Limb (tissue), 2 donors: Measurements from ENCODE around the gene SYNC.

ENCODE experiments used
- DNase-seq, 2 donors: peaks; one replicate each; pipeline ENCODE4 v3.0.0-alpha.2; 2016; ENCODE audit errors: extremely low spot score in 2 of 2

The SYNC gene

GRCh38 chr1:32702599-32703478 is at the start of gene SYNC:
Gene SYNC, minus strand, starts transcription at chr1:32702770. Its CDS starts 110 bp downstream, at chr1:32702660.
- DNase-seq, result peak in 1 of 2 donors; percentile 81

GRCh38 chr1:32749771-32750170 is 47.2 kb upstream of the SYNC start:
- no peak for DNase-seq

GRCh38 chr1:32749332-32749731 is 46.8 kb upstream of the SYNC start:
- no peak for DNase-seq

- DNase-seq, result no peak
These were observed 46.4 kb upstream of the SYNC start for GRCh38 chr1:32748926-32749325.

- DNase-seq, result no peak
These were observed 45.8 kb upstream of the SYNC start for GRCh38 chr1:32748348-32748747.

- DNase-seq, result no peak
These were observed 43.6 kb upstream of the SYNC start for GRCh38 chr1:32746130-32746529.

GRCh38 chr1:32744071-32744425 is 41.5 kb upstream of the SYNC start:
- DNase-seq, result no peak

- no peak for DNase-seq
These were observed 41.0 kb upstream of the SYNC start for GRCh38 chr1:32743380-32744070.

GRCh38 chr1:32742956-32743355 is 40.4 kb upstream of the SYNC start:
- DNase-seq, result no peak

- DNase-seq, result peak in 1 of 2 donors; percentile 50
These were observed 39.8 kb upstream of the SYNC start for GRCh38 chr1:32742199-32742947.

- DNase-seq, result peak in 1 of 2 donors; percentile 52
These were observed 39.0 kb upstream of the SYNC start for GRCh38 chr1:32741413-32742198.

- no peak for DNase-seq
These were observed 38.5 kb upstream of the SYNC start for GRCh38 chr1:32741059-32741412.

GRCh38 chr1:32736812-32737791 is 34.5 kb upstream of the SYNC start:
- no peak for DNase-seq

- peak in 1 of 2 donors; percentile 23 for DNase-seq
These were observed 31.2 kb upstream of the SYNC start for GRCh38 chr1:32733582-32734321.

GRCh38 chr1:32729254-32730046 is 26.9 kb upstream of the SYNC start:
- DNase-seq, result no peak

- no peak for DNase-seq
These were observed 26.0 kb upstream of the SYNC start for GRCh38 chr1:32728413-32729077.

- no peak for DNase-seq
These were observed 25.3 kb upstream of the SYNC start for GRCh38 chr1:32727876-32728275.

GRCh38 chr1:32725615-32725982 is 23.0 kb upstream of the SYNC start:
- no peak for DNase-seq
